ENCODE results near the gene UST. TPM values are rescaled to one million over a fixed set of nuclear protein-coding genes. Genes with fewer than 3 reads are reported as not detected.
"Not testable (repeated sequence)": the region's sequence is repeated elsewhere in the genome, so short reads cannot be mapped to it uniquely, and the experiment has no call there.

Gene UST
- total RNA-seq, 2 donors from 2014 or later, result 24.2 to 30.8 TPM

DNA sequence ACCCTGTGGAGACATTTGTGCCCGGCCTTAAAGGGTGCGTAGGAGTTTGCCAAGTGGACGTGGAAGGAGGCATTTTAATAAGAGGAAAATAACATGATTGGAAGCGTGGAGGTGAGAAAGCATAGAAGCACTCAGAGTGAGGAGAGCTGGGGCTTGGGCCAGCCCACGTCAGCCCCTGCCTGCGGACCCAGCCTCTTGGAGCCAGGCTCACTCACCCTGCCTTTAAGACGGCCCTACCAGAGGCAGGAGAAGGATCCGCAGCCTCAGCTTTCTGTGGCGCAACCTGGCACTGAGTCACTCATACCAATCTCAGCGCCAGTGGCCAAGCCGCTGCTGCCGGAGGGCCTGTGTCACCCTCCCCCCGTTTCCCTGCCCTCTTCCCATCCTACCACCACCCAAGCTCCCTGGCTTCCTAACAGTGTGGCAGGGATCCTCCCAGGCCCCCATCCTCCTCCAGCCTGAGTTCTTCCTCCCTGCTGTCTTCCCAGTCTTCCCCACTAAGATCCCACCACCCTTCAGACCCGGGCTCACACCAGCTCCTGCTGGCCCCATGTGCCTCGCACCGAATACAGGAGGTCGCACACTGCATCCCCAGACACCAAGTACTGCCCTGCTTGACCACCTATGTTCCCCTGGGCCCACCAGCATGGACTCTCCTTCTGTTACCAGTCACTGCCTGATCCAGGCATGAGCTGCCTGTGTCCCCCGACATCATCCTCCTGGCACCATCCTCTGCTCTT, 285.2 kb downstream of the UST start:
- Histone ChIP-seq H3K9me3 (no peaks in the 10 kb centered on the region), H3K27ac (peak overlapping the region; percentile 51 to 84), H3K27me3 (replicated peaks; ENCODE audit: insufficient read depth) (no peaks in the 10 kb centered on the region), H3K36me3 (no peaks in the 10 kb centered on the region), H3K4me3 (peak overlapping the region; percentile 22), H3K4me1 (ENCODE audit: control insufficient read depth in 1 of 2, low read depth in 2 of 2) (peaks cover 16 to 29% of the 10 kb centered on the region in 2 donors)
- DNase-seq (ENCODE audit: low spot score) (no peak), ATAC-seq (ENCODE audit: insufficient number of reproducible peaks, low FRiP score, low read depth) (peak; percentile 64)
- TF ChIP-seq, protein P1, sequence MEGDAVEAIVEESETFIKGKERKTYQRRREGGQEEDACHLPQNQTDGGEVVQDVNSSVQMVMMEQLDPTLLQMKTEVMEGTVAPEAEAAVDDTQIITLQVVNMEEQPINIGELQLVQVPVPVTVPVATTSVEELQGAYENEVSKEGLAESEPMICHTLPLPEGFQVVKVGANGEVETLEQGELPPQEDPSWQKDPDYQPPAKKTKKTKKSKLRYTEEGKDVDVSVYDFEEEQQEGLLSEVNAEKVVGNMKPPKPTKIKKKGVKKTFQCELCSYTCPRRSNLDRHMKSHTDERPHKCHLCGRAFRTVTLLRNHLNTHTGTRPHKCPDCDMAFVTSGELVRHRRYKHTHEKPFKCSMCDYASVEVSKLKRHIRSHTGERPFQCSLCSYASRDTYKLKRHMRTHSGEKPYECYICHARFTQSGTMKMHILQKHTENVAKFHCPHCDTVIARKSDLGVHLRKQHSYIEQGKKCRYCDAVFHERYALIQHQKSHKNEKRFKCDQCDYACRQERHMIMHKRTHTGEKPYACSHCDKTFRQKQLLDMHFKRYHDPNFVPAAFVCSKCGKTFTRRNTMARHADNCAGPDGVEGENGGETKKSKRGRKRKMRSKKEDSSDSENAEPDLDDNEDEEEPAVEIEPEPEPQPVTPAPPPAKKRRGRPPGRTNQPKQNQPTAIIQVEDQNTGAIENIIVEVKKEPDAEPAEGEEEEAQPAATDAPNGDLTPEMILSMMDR (IDR thresholded peaks at IDR 0.05), result no peak

DNA sequence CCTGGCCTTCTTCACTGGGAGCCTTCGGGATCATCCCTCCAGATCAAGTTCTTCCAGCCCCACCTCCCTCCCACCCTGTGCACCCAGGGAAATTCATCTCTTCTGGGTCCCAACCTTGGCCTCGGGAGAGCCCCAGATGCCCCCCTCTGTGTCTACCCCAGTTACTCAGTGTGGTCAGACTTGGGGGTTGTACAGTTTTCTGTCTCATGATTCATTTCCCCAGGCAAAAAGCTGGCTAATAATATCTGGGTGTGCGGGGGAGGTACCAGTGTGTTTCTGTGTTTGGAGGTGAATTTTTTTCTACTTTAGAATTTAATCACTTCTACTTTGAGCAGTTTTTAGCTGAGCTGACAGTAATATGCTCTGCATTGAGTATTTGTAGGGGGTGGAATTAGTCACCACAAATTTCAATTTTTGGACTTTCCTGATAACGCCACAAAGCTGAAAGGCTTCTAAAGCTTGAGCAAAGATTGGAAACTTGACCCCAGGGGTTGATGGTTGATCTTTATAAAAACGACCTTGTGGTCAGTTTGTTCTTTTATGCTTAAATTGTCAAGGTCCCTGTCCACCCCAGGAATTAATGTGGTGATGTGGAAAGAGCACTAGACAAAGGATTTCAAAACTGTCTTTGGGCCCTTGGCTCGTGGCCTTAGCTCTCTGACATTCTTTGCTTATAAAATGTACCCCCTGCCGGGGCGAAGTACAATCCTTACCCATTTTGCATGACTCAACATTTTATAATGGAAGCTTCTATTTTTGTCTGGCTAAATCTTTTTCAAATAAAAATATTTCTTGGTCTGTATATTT, 286.0 kb downstream of the UST start:
- H3K27me3 ChIP-seq (replicated peaks; ENCODE audit: insufficient read depth), result no peaks in the 10 kb centered on the region
- H3K27ac ChIP-seq, result peak overlapping the region; percentile 51 to 84
- ATAC-seq (ENCODE audit: insufficient number of reproducible peaks, low FRiP score, low read depth), result peak; percentile 61
- TF ChIP-seq, protein P1 (IDR thresholded peaks at IDR 0.05), result no peak
- peak overlapping the region; percentile 22 for H3K4me3 ChIP-seq
- no peaks in the 10 kb centered on the region for H3K36me3 ChIP-seq
- no peaks in the 10 kb centered on the region for H3K9me3 ChIP-seq
- peaks cover 16 to 29% of the 10 kb centered on the region in 2 donors for H3K4me1 ChIP-seq (ENCODE audit: control insufficient read depth in 1 of 2, low read depth in 2 of 2)
- no peak for DNase-seq (ENCODE audit: low spot score)

- Histone ChIP-seq H3K4me1 (ENCODE audit: control insufficient read depth in 1 of 2, low read depth in 2 of 2) (peaks cover 16 to 29% of the 10 kb centered on the region in 2 donors), H3K27ac (peak overlapping the region in 1 of 2 donors; percentile 84), H3K9me3 (no peaks in the 10 kb centered on the region), H3K27me3 (replicated peaks; ENCODE audit: insufficient read depth) (no peaks in the 10 kb centered on the region), H3K36me3 (no peaks in the 10 kb centered on the region), H3K4me3 (no peak overlapping the region)
- DNase-seq (ENCODE audit: low spot score), result no peak
- TF ChIP-seq, protein P1 (IDR thresholded peaks at IDR 0.05), result no peak
- no peak for ATAC-seq (ENCODE audit: insufficient number of reproducible peaks, low FRiP score, low read depth)
These were observed 286.6 kb downstream of the UST start for GRCh38 chr6:149033454-149033853.

- no peak overlapping the region for H3K27ac ChIP-seq
- H3K27me3 ChIP-seq (replicated peaks; ENCODE audit: insufficient read depth), result no peaks in the 10 kb centered on the region
- H3K9me3 ChIP-seq, result no peaks in the 10 kb centered on the region
- H3K4me3 ChIP-seq, result no peak overlapping the region
- no peak for DNase-seq (ENCODE audit: low spot score)
- H3K36me3 ChIP-seq, result no peaks in the 10 kb centered on the region
- H3K4me1 ChIP-seq (ENCODE audit: control insufficient read depth in 1 of 2, low read depth in 2 of 2), result peaks cover 16 to 29% of the 10 kb centered on the region in 2 donors
- TF ChIP-seq, protein P1 (IDR thresholded peaks at IDR 0.05), result no peak
- ATAC-seq (ENCODE audit: insufficient number of reproducible peaks, low FRiP score, low read depth), result no peak
These were observed 288.9 kb downstream of the UST start for GRCh38 chr6:149035766-149036165.

DNA sequence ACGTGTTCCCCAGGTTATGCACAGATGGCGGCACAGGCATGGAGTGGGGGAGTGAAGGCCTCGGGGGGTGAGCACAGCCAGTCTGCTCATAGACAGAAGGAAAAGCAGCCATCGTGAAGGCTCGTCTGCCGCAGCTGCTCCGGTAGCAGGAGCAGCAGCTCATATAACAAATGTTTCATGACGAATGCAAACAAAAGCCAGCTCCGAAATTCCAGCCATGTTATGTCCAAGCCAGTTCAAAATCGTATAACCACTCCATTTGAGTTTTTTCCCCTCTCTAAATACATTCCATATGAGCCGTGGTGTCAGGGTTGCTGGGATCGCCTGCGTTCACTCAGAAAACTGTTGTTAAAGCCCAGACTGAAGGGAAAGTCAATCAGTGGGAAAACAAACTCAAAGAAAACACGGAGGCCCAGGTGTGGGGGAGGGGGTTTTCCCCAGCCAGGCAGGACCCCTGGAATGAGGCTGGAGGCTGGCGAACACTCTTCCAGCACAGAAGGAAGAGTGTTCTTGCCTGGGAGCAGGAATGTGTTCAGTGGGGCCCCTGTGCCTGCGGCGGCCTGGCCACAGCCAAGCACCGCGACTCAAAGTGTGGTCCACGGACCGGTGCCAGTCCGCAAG, 290.3 kb downstream of the UST start:
- H3K36me3 ChIP-seq, result no peaks in the 10 kb centered on the region
- no peak overlapping the region for H3K27ac ChIP-seq
- H3K4me1 ChIP-seq (ENCODE audit: control insufficient read depth in 1 of 2, low read depth in 2 of 2), result peaks cover 15 to 19% of the 10 kb centered on the region in 2 donors
- no peaks in the 10 kb centered on the region for H3K27me3 ChIP-seq (replicated peaks; ENCODE audit: insufficient read depth)
- DNase-seq (ENCODE audit: low spot score), result no peak
- ATAC-seq (ENCODE audit: insufficient number of reproducible peaks, low FRiP score, low read depth), result no peak
- TF ChIP-seq, protein P1 (IDR thresholded peaks at IDR 0.05), result no peak
- H3K9me3 ChIP-seq, result no peaks in the 10 kb centered on the region
- H3K4me3 ChIP-seq, result no peak overlapping the region

DNA sequence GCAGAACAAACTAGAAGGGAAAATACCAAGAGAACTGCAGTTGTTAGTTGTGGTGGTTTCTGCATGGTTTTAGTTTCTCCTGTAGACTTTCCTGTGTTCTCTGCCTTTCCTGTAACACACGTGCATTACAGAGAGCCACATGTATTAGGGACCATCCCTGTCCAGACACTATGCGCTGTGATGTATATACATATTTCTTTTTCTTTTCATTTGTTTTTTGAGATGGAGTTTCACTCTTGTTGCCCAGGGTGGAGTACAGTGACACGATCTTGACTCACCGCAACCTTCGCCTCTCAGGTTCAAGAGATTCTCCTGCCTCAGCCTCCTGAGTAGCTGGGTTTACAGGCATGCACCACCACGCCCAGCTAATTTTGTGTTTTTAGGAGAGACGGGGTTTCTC, 292.2 kb downstream of the UST start:
- not testable (repeated sequence) for DNase-seq (ENCODE audit: low spot score); H3K36me3 ChIP-seq; ATAC-seq (ENCODE audit: insufficient number of reproducible peaks, low FRiP score, low read depth); H3K9me3 ChIP-seq; H3K27me3 ChIP-seq (replicated peaks; ENCODE audit: insufficient read depth); H3K4me1 ChIP-seq (ENCODE audit: control insufficient read depth in 1 of 2, low read depth in 2 of 2); H3K4me3 ChIP-seq; H3K27ac ChIP-seq

Measured in thoracic aorta (tissue), 2 donors.